ENCODE data around the gene PPP5C. TPM values are rescaled to one million over a fixed set of nuclear protein-coding genes. Genes with fewer than 3 reads are reported as not detected.
A peak's percentile ranks its signal among the peaks of the same experiment; 100 is the strongest.

Gene PPP5C
- total RNA-seq, 4 donors from 2014 or later: 47.4 to 74.9 (median 62.8) TPM

GRCh38 chr19:46404055-46404752 is 57.3 kb downstream of the PPP5C start:
- intact Hi-C loops (cut with DNase I; ENCODE audit: low total_unique reads): no loop called here
- H3K27ac ChIP-seq: peak overlapping the region in 2 of 4 donors; percentile 19 to 34
- ATAC-seq (peak in 1 of 2 donors; percentile 42), DNase-seq (no peak)
- peaks cover 0 to 4% of the 10 kb centered on the region in 2 donors for H3K4me1 ChIP-seq
- TF ChIP-seq POLR2A (IDR thresholded peaks at IDR 0.05) (no peak), CTCF (IDR thresholded peaks at IDR 0.05 in 4 of 5, conservative IDR thresholded peaks at IDR 0.05 in 1 of 5) (no peak)
- peak overlapping the region; percentile 8 to 41 (median 18) for H3K4me3 ChIP-seq
- no peaks in the 10 kb centered on the region for H3K36me3 ChIP-seq
- peaks cover 40 to 58% (median 47%) of the 10 kb centered on the region in 3 donors for H3K27me3 ChIP-seq
- in situ Hi-C loops (cut with MboI; ENCODE audit: low sequenced_read_pairs in 4 of 4): loop anchor here (5.0 to 10.0 kb wide), 3 partner anchors 81 to 111 kb away; no protein-coding TSS in a partner anchor
- no peaks in the 10 kb centered on the region for H3K9me3 ChIP-seq

- Histone ChIP-seq H3K4me3 (peak overlapping the region; percentile 8 to 41 (median 18)), H3K4me1 (peaks cover 0 to 4% of the 10 kb centered on the region in 2 donors), H3K27ac (peak overlapping the region in 2 of 4 donors; percentile 19 to 34), H3K36me3 (no peaks in the 10 kb centered on the region), H3K9me3 (no peaks in the 10 kb centered on the region), H3K27me3 (peaks cover 40 to 58% (median 47%) of the 10 kb centered on the region in 3 donors)
- intact Hi-C loops (cut with DNase I; ENCODE audit: low total_unique reads) (no loop called here), in situ Hi-C loops (cut with MboI; ENCODE audit: low sequenced_read_pairs in 4 of 4) (loop anchor here (5.0 to 10.0 kb wide), 3 partner anchors 80 to 110 kb away; no protein-coding TSS in a partner anchor)
- DNase-seq (no peak), ATAC-seq (no peak)
- TF ChIP-seq POLR2A (IDR thresholded peaks at IDR 0.05): no peak
- TF ChIP-seq CTCF (IDR thresholded peaks at IDR 0.05 in 4 of 5, conservative IDR thresholded peaks at IDR 0.05 in 1 of 5): no peak
Measured at GRCh38 chr19:46404753-46405468, 58.0 kb downstream of the PPP5C start.

- Histone ChIP-seq H3K4me3 (no peak overlapping the region), H3K27ac (no peak overlapping the region), H3K27me3 (peaks cover 48 to 78% (median 63%) of the 10 kb centered on the region in 3 donors), H3K9me3 (no peaks in the 10 kb centered on the region), H3K4me1 (peaks cover 0 to 4% of the 10 kb centered on the region in 2 donors), H3K36me3 (no peaks in the 10 kb centered on the region)
- TF ChIP-seq POLR2A (IDR thresholded peaks at IDR 0.05): no peak
- TF ChIP-seq CTCF (IDR thresholded peaks at IDR 0.05 in 4 of 5, conservative IDR thresholded peaks at IDR 0.05 in 1 of 5): no peak
- ATAC-seq: no peak
- DNase-seq: no peak
- in situ Hi-C loops (cut with MboI; ENCODE audit: low sequenced_read_pairs in 4 of 4): loop anchor here in 2 of 4 donors (10.0 kb wide), 2 partner anchors 78 to 108 kb away; no protein-coding TSS in a partner anchor
- intact Hi-C loops (cut with DNase I; ENCODE audit: low total_unique reads): no loop called here
Measured at GRCh38 chr19:46406976-46407375, 60.1 kb downstream of the PPP5C start.

- Histone ChIP-seq H3K4me3 (no peak overlapping the region), H3K9me3 (no peaks in the 10 kb centered on the region), H3K36me3 (no peaks in the 10 kb centered on the region), H3K27ac (peak overlapping the region in 1 of 4 donors; percentile 0), H3K27me3 (peaks cover 56 to 82% (median 68%) of the 10 kb centered on the region in 3 donors), H3K4me1 (peaks cover 0 to 8% of the 10 kb centered on the region in 2 donors)
- no peak for ATAC-seq
- DNase-seq: no peak
- in situ Hi-C loops (cut with MboI; ENCODE audit: low sequenced_read_pairs in 4 of 4): loop anchor here in 2 of 4 donors (10.0 kb wide), 2 partner anchors 77 to 107 kb away; no protein-coding TSS in a partner anchor
- TF ChIP-seq CTCF (IDR thresholded peaks at IDR 0.05 in 4 of 5, conservative IDR thresholded peaks at IDR 0.05 in 1 of 5) (no peak), POLR2A (IDR thresholded peaks at IDR 0.05) (no peak)
- intact Hi-C loops (cut with DNase I; ENCODE audit: low total_unique reads): no loop called here
Measured at GRCh38 chr19:46407856-46408663, 61.2 kb downstream of the PPP5C start.

Measured in gastrocnemius medialis (tissue), 4 donors.